Activated CD4-positive, alpha-beta memory T cell treated with anti-CD3 and anti-CD28 coated beads, Interleukin-2, amount 10 ng/mL, durations not matched to agents 7 days and 5 days (primary cell): ENCODE data around the gene CALHM3. TPM values are rescaled to one million over a fixed set of nuclear protein-coding genes. Genes with fewer than 3 reads are reported as not detected.

Source experiments
- total RNA-seq, 2 experiments: library from RNA; stranded (reverse); gene quantifications; one replicate each; pipeline ENCODE4 v1.2.3, GENCODE V29; 2021

Gene CALHM3
- total RNA-seq, 2 experiments from 2014 or later: 0.48 to 0.53 TPM

Other genes starting within 250 kb of the CALHM3 start
- gene RPEL1, start 233.4 kb downstream of the CALHM3 start, total RNA-seq: under 1 TPM in 1 of 2 experiments, not detected in 1; 0.13 TPM
- under 1 TPM; 0.08 to 0.13 TPM for gene INA, start 202.1 kb downstream of the CALHM3 start, total RNA-seq
- gene PCGF6, start 128.1 kb downstream of the CALHM3 start, total RNA-seq: 10 to 100 TPM; 13.9 to 15.1 TPM
- gene TAF5, start 111.3 kb downstream of the CALHM3 start, total RNA-seq: 10 to 100 TPM; 13.1 to 13.2 TPM
- 100 to 1,000 TPM; 299 to 315 TPM for gene ATP5MK, start 82.8 kb downstream of the CALHM3 start, total RNA-seq
- 10 to 100 TPM; 38.9 to 39.6 TPM for gene PDCD11, start 82.6 kb downstream of the CALHM3 start, total RNA-seq
- 100 to 1,000 TPM; 135 to 138 TPM for gene CALHM2, start 26.9 kb downstream of the CALHM3 start, total RNA-seq
- gene CALHM1, start 20.3 kb downstream of the CALHM3 start, total RNA-seq: under 1 TPM; 0.58 to 0.73 TPM
- 1 to 10 TPM in 1 of 2 experiments, under 1 TPM in 1; 0.98 to 1.1 TPM for gene NEURL1, start 14.5 kb upstream of the CALHM3 start, total RNA-seq